Astrocyte (in vitro differentiated cells and primary cell): ENCODE data around the gene RIMBP2. TPM values are rescaled to one million over a fixed set of nuclear protein-coding genes. Genes with fewer than 3 reads are reported as not detected.

Experiments
- DNase-seq: peaks from one replicate; pipeline ENCODE4 v3.0.0-alpha.2; 2010; ENCODE audit warnings: low read depth
- FAIRE-seq: peaks from 2 replicates; lab custom pipeline; 2011; peaks lifted over from hg19 to GRCh38; lab: Jason Lieb, UNC
- H2AFZ ChIP-seq: 2 replicates; pipeline ENCODE4 v1.6.0; 2012; ENCODE audit warnings: low read depth, low read length, inconsistent platforms
- H3K27ac ChIP-seq: 2 replicates; pipeline ENCODE4 v1.5.1; 2011; ENCODE audit warnings: low read depth, low read length, inconsistent platforms
- H3K27me3 ChIP-seq: 2 replicates; pipeline ENCODE4 v1.6.0; 2011; ENCODE audit warnings: low read length, inconsistent platforms; ENCODE audit not compliant: insufficient read depth
- H3K36me3 ChIP-seq: 2 replicates; pipeline ENCODE4 v1.5.1; 2011; ENCODE audit warnings: low read length, inconsistent platforms; ENCODE audit not compliant: insufficient read depth
- H3K4me1 ChIP-seq: 2 replicates; pipeline ENCODE4 v1.5.1; 2011; ENCODE audit warnings: low read length, inconsistent platforms; ENCODE audit not compliant: insufficient read depth
- H3K4me2 ChIP-seq: 2 replicates; pipeline ENCODE4 v1.6.0; 2012; ENCODE audit warnings: low read length, inconsistent platforms
- H3K4me3 ChIP-seq: 2 replicates; pipeline ENCODE4 v1.5.1; 2011; ENCODE audit warnings: low read depth, mild to moderate bottlenecking, low read length, inconsistent platforms; ENCODE audit not compliant: insufficient read depth
- H3K79me2 ChIP-seq: 2 replicates; pipeline ENCODE4 v1.6.0; 2012; ENCODE audit warnings: mild to moderate bottlenecking, low read length, inconsistent platforms; ENCODE audit not compliant: insufficient read depth
- H3K9ac ChIP-seq: 2 replicates; pipeline ENCODE4 v1.6.0; 2012; ENCODE audit warnings: mild to moderate bottlenecking, low read length, inconsistent platforms
- H3K9me3 ChIP-seq: 2 replicates; pipeline ENCODE4 v1.5.1; 2012; ENCODE audit warnings: low read depth, mild to moderate bottlenecking, low read length, inconsistent platforms; ENCODE audit not compliant: insufficient read depth
- H4K20me1 ChIP-seq: 2 replicates; pipeline ENCODE4 v1.6.0; 2012; ENCODE audit warnings: low read length, inconsistent platforms; ENCODE audit not compliant: insufficient read depth
- H3K27ac Mint-ChIP-seq: one replicate; pipeline ENCODE4 v1.8.0; 2021; ENCODE audit warnings: mild to moderate bottlenecking, mixed read lengths; ENCODE audit not compliant: unreplicated experiment
- H3K27me3 Mint-ChIP-seq: one replicate; pipeline ENCODE4 v1.8.0; 2021; ENCODE audit warnings: low read depth, mixed read lengths; ENCODE audit not compliant: unreplicated experiment
- H3K36me3 Mint-ChIP-seq: one replicate; pipeline ENCODE4 v1.8.0; 2021; ENCODE audit warnings: low read depth, mixed read lengths; ENCODE audit not compliant: unreplicated experiment
- H3K4me1 Mint-ChIP-seq: one replicate; pipeline ENCODE4 v1.8.0; 2021; ENCODE audit warnings: low read depth, mixed read lengths; ENCODE audit not compliant: unreplicated experiment
- H3K4me3 Mint-ChIP-seq: one replicate; pipeline ENCODE4 v1.8.0; 2021; ENCODE audit warnings: mild to moderate bottlenecking, moderate library complexity, mixed read lengths; ENCODE audit not compliant: unreplicated experiment
- H3K9me3 Mint-ChIP-seq: one replicate; pipeline ENCODE4 v1.8.0; 2021; ENCODE audit warnings: mild to moderate bottlenecking, mixed read lengths; ENCODE audit not compliant: unreplicated experiment
- EZH2 ChIP-seq: IDR thresholded peaks from 2 replicates; pipeline ENCODE4 v1.6.1; 2012; ENCODE audit warnings: mild to moderate bottlenecking, low read length, inconsistent platforms; ENCODE audit not compliant: insufficient read depth
- total RNA-seq: library from RNA; stranded (reverse); gene quantifications from 2 replicates; pipeline ENCODE4 v1.2.1, GENCODE V29; 2021
- TF ChIP-seq, protein P1 (sequence below): IDR thresholded peaks from 2 replicates; pipeline ENCODE4 v1.5.1; 2011; ENCODE audit warnings: low read depth, mild to moderate bottlenecking, inconsistent platforms, low read length, moderate library complexity; ENCODE audit not compliant: insufficient read depth

The RIMBP2 gene
- total RNA-seq, 1 donor from 2014 or later = 2.2 TPM

GRCh38 chr12:130562716-130563115 is 153.4 kb downstream of the RIMBP2 start:
- Mint-ChIP-seq H3K27me3 (no peaks in the 10 kb centered on the region), H3K27ac (no peak overlapping the region), H3K4me3 (no peak overlapping the region), H3K9me3 (peaks cover 8% of the 10 kb centered on the region), H3K4me1 (no peaks in the 10 kb centered on the region), H3K36me3 (no peaks in the 10 kb centered on the region)
- Histone ChIP-seq H3K27me3 (no peaks in the 10 kb centered on the region), H3K4me1 (no peaks in the 10 kb centered on the region), H2AFZ (no peak overlapping the region), H3K4me2 (no peak overlapping the region), H3K27ac (no peak overlapping the region), H3K36me3 (no peaks in the 10 kb centered on the region), H3K79me2 (no peaks in the 10 kb centered on the region), H3K9me3 (peaks cover 7% of the 10 kb centered on the region), H3K4me3 (no peak overlapping the region), H3K9ac (no peak overlapping the region), H4K20me1 (no peaks in the 10 kb centered on the region)
- TF ChIP-seq, protein P1, sequence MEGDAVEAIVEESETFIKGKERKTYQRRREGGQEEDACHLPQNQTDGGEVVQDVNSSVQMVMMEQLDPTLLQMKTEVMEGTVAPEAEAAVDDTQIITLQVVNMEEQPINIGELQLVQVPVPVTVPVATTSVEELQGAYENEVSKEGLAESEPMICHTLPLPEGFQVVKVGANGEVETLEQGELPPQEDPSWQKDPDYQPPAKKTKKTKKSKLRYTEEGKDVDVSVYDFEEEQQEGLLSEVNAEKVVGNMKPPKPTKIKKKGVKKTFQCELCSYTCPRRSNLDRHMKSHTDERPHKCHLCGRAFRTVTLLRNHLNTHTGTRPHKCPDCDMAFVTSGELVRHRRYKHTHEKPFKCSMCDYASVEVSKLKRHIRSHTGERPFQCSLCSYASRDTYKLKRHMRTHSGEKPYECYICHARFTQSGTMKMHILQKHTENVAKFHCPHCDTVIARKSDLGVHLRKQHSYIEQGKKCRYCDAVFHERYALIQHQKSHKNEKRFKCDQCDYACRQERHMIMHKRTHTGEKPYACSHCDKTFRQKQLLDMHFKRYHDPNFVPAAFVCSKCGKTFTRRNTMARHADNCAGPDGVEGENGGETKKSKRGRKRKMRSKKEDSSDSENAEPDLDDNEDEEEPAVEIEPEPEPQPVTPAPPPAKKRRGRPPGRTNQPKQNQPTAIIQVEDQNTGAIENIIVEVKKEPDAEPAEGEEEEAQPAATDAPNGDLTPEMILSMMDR = no peak
- TF ChIP-seq EZH2 = no peak
- DNase-seq = no peak
- no peak for FAIRE-seq

DNA sequence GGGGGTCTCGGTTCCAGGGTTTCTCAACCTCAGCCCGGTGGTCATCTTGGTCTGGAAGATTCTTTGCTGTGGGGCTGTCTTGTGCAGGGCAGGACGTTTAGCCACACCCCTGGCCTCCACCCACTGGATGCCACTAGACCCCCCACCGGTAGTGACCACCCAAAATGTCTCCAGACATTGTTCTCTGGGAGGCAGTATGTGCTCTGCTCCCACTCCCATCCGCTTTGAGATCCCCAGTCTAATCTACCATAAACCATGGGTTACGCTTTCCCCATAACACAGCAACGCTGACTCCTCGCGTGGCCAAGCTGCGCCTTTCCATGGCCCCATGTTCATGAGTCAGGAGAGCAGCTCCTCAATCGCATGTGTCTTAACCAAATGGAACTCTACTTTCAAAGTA is 155.8 kb downstream of the RIMBP2 start:
- no peak for FAIRE-seq

DNA sequence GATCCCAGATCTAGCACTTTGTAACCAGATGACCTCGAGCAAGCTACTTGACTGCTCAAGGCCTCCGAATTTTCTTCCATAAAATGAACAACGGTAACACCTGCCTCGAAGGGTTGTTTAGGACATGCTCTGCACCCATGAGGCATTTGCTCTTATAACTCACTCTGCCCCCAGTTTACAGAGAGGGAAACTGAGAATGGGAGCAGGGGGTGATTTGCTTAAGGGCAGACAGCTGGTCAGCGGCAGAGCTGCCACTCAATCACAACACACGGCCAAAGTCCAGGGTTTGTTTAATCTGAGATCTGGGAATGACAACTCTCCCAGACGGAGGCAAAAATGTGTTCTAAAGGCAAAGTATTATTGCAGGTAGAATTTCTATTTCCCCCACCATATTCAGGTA is 156.3 kb downstream of the RIMBP2 start:
- Mint-ChIP-seq H3K4me3 (no peak overlapping the region), H3K27ac (no peak overlapping the region), H3K4me1 (no peaks in the 10 kb centered on the region), H3K27me3 (no peaks in the 10 kb centered on the region), H3K36me3 (no peaks in the 10 kb centered on the region), H3K9me3 (peaks cover 8% of the 10 kb centered on the region)
- Histone ChIP-seq H3K27me3 (no peaks in the 10 kb centered on the region), H3K4me2 (no peak overlapping the region), H3K4me3 (no peak overlapping the region), H2AFZ (no peak overlapping the region), H3K9me3 (peaks cover 7% of the 10 kb centered on the region), H3K79me2 (no peaks in the 10 kb centered on the region), H3K9ac (no peak overlapping the region), H3K27ac (no peak overlapping the region), H3K4me1 (no peaks in the 10 kb centered on the region), H3K36me3 (no peaks in the 10 kb centered on the region), H4K20me1 (no peaks in the 10 kb centered on the region)
- DNase-seq = no peak
- TF ChIP-seq EZH2 = no peak
- TF ChIP-seq, protein P1 = no peak
- no peak for FAIRE-seq

More for the DNA sequence above, 155.8 kb downstream of the RIMBP2 start:
- Mint-ChIP-seq H3K4me1 (no peaks in the 10 kb centered on the region), H3K27me3 (no peaks in the 10 kb centered on the region), H3K36me3 (no peaks in the 10 kb centered on the region), H3K9me3 (peaks cover 8% of the 10 kb centered on the region), H3K4me3 (no peak overlapping the region), H3K27ac (no peak overlapping the region)
- TF ChIP-seq, protein P1 = no peak
- TF ChIP-seq EZH2 = no peak
- H2AFZ ChIP-seq = no peak overlapping the region
- H3K9ac ChIP-seq = no peak overlapping the region
- H3K9me3 ChIP-seq = peaks cover 9% of the 10 kb centered on the region
- H3K4me3 ChIP-seq = no peak overlapping the region
- H3K27ac ChIP-seq = no peak overlapping the region
- no peak for DNase-seq
- H3K79me2 ChIP-seq = no peaks in the 10 kb centered on the region
- H3K4me1 ChIP-seq = no peaks in the 10 kb centered on the region
- no peak overlapping the region for H3K4me2 ChIP-seq
- no peaks in the 10 kb centered on the region for H4K20me1 ChIP-seq
- H3K27me3 ChIP-seq = no peaks in the 10 kb centered on the region
- no peaks in the 10 kb centered on the region for H3K36me3 ChIP-seq
